Mesodermal cell (in vitro differentiated cells): ENCODE measurements around the gene JAGN1.

ENCODE experiments used
- H3K27ac ChIP-seq: 2 replicates; pipeline ENCODE4 v1.7.0; 2013; ENCODE audit warnings: mild to moderate bottlenecking, low read depth, low read length, moderate library complexity; ENCODE audit not compliant: severe bottlenecking
- H3K36me3 ChIP-seq: 2 replicates; pipeline ENCODE4 v1.7.1; 2013; ENCODE audit warnings: mild to moderate bottlenecking, low read length, moderate library complexity; ENCODE audit not compliant: control insufficient read depth, insufficient read depth
- H3K4me1 ChIP-seq: one replicate; pipeline ENCODE4 v1.7.1; 2013; ENCODE audit warnings: mild to moderate bottlenecking, low read length; ENCODE audit not compliant: insufficient read depth, control insufficient read depth, poor library complexity, severe bottlenecking
- H3K4me3 ChIP-seq: 2 replicates; pipeline ENCODE4 v1.7.0; 2013; ENCODE audit warnings: low read length, control low read depth, mild to moderate bottlenecking; ENCODE audit not compliant: insufficient read depth, poor library complexity, severe bottlenecking; ENCODE audit errors: extremely low read depth
- H3K9me3 ChIP-seq: 2 replicates; pipeline ENCODE4 v1.7.1; 2013; ENCODE audit warnings: mild to moderate bottlenecking, low read length, moderate library complexity; ENCODE audit not compliant: control insufficient read depth
- WGBS, 2 experiments: methylation state at CpG; one replicate each; pipeline ENCODE4 v1.1.5; 2013; ENCODE audit warnings: missing lambda C conversion rate in 2 of 2; ENCODE audit not compliant: insufficient coverage in 2 of 2; 5-methylcytosine and 5-hydroxymethylcytosine counted together

JAGN1 gene

GRCh38 chr3:9911863-9912262 is 21.5 kb downstream of the JAGN1 start:
- 76 to 80% methylated on average over 3 to 6 of the region's 8 CpGs for WGBS, 2 experiments
- Histone ChIP-seq H3K4me1 (peaks cover 5% of the 10 kb centered on the region), H3K36me3 (peaks cover 8% of the 10 kb centered on the region), H3K27ac (no peak overlapping the region), H3K9me3 (no peaks in the 10 kb centered on the region), H3K4me3 (no peak overlapping the region)

GRCh38 chr3:9912294-9912935 is 22.0 kb downstream of the JAGN1 start:
- peaks cover 8% of the 10 kb centered on the region for H3K36me3 ChIP-seq
- H3K27ac ChIP-seq = no peak overlapping the region
- H3K9me3 ChIP-seq = no peaks in the 10 kb centered on the region
- no peak overlapping the region for H3K4me3 ChIP-seq
- peaks cover 11% of the 10 kb centered on the region for H3K4me1 ChIP-seq
- WGBS, 2 experiments = 95% methylated on average over 6 of the region's 7 CpGs

GRCh38 chr3:9913601-9914000 is 23.2 kb downstream of the JAGN1 start:
- no peak overlapping the region for H3K27ac ChIP-seq
- no peaks in the 10 kb centered on the region for H3K9me3 ChIP-seq
- H3K4me3 ChIP-seq = no peak overlapping the region
- H3K4me1 ChIP-seq = peaks cover 12% of the 10 kb centered on the region
- 88 to 91% methylated on average over 4 of the region's 5 CpGs for WGBS, 2 experiments
- H3K36me3 ChIP-seq = peaks cover 8% of the 10 kb centered on the region

- peaks cover 8% of the 10 kb centered on the region for H3K36me3 ChIP-seq
- 90 to 95% methylated on average over 1 of the region's 1 CpG for WGBS, 2 experiments
- H3K4me3 ChIP-seq = no peak overlapping the region
- H3K27ac ChIP-seq = no peak overlapping the region
- no peaks in the 10 kb centered on the region for H3K9me3 ChIP-seq
- peaks cover 12% of the 10 kb centered on the region for H3K4me1 ChIP-seq
These were observed 23.6 kb downstream of the JAGN1 start for GRCh38 chr3:9914011-9914410.

- peaks cover 12% of the 10 kb centered on the region for H3K4me1 ChIP-seq
- peak overlapping the region; percentile 45 for H3K4me3 ChIP-seq
- no peaks in the 10 kb centered on the region for H3K9me3 ChIP-seq
- H3K27ac ChIP-seq = no peak overlapping the region
- whole genome bisulfite sequencing, 2 experiments = 32 to 39% methylated on average over 9 to 10 of the region's 15 CpGs
- peaks cover 8% of the 10 kb centered on the region for H3K36me3 ChIP-seq
These were observed 24.3 kb downstream of the JAGN1 start for GRCh38 chr3:9914559-9915253.

- peak overlapping the region; percentile 86 for H3K27ac ChIP-seq
- WGBS, 2 experiments = 1% methylated on average over 63 to 87 of the region's 99 CpGs
- H3K4me3 ChIP-seq = peak overlapping the region; percentile 45
- H3K36me3 ChIP-seq = peaks cover 8% of the 10 kb centered on the region
- peaks cover 12% of the 10 kb centered on the region for H3K4me1 ChIP-seq
- no peaks in the 10 kb centered on the region for H3K9me3 ChIP-seq
These were observed 25.1 kb downstream of the JAGN1 start for GRCh38 chr3:9915254-9916141.

- Histone ChIP-seq H3K27ac (peak overlapping the region; percentile 41), H3K4me1 (peaks cover 12% of the 10 kb centered on the region), H3K4me3 (peak overlapping the region; percentile 16), H3K36me3 (peaks cover 7% of the 10 kb centered on the region), H3K9me3 (no peaks in the 10 kb centered on the region)
- 90% methylated on average over 2 to 3 of the region's 7 CpGs for WGBS, 2 experiments
These were observed 25.9 kb downstream of the JAGN1 start for GRCh38 chr3:9916346-9916733.

- H3K4me1 ChIP-seq = peaks cover 12% of the 10 kb centered on the region
- H3K36me3 ChIP-seq = peaks cover 4% of the 10 kb centered on the region
- H3K4me3 ChIP-seq = peak within 1 kb of the TSS; percentile 45
- peak within 1 kb of the TSS; percentile 86 for H3K27ac ChIP-seq
- H3K9me3 ChIP-seq = no peaks in the 10 kb centered on the region
- 37 to 42% methylated on average over 11 to 13 of the region's 19 CpGs for WGBS, 2 experiments
These were observed 26.6 kb downstream of the JAGN1 start, which contains the start of gene IL17RC for GRCh38 chr3:9916734-9917680. Gene IL17RC (plus strand): TSS chr3:9917098. CDS start chr3:9917316, 218 bp downstream.

GRCh38 chr3:9917820-9918219 is 27.4 kb downstream of the JAGN1 start:
- Histone ChIP-seq H3K27ac (no peak overlapping the region), H3K4me1 (peaks cover 12% of the 10 kb centered on the region), H3K9me3 (no peaks in the 10 kb centered on the region), H3K4me3 (no peak overlapping the region), H3K36me3 (no peaks in the 10 kb centered on the region)
- WGBS, 2 experiments = 97 to 98% methylated on average over 7 to 10 of the region's 10 CpGs
